ENCODE data around the gene CRYGC.
"Not testable (repeated sequence)": the region's sequence is repeated elsewhere in the genome, so short reads cannot be mapped to it uniquely, and the experiment has no call there.

CRYGC gene

GRCh38 chr2:208125251-208125650, 4.4 kb downstream of the CRYGC start:
- TF ChIP-seq, protein P1, sequence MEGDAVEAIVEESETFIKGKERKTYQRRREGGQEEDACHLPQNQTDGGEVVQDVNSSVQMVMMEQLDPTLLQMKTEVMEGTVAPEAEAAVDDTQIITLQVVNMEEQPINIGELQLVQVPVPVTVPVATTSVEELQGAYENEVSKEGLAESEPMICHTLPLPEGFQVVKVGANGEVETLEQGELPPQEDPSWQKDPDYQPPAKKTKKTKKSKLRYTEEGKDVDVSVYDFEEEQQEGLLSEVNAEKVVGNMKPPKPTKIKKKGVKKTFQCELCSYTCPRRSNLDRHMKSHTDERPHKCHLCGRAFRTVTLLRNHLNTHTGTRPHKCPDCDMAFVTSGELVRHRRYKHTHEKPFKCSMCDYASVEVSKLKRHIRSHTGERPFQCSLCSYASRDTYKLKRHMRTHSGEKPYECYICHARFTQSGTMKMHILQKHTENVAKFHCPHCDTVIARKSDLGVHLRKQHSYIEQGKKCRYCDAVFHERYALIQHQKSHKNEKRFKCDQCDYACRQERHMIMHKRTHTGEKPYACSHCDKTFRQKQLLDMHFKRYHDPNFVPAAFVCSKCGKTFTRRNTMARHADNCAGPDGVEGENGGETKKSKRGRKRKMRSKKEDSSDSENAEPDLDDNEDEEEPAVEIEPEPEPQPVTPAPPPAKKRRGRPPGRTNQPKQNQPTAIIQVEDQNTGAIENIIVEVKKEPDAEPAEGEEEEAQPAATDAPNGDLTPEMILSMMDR (IDR thresholded peaks at IDR 0.05; ENCODE audit: control insufficient read depth, extremely low read depth, insufficient read depth): no peak
- no peak for DNase-seq (ENCODE audit: low read depth)
- H3K4me3 ChIP-seq (ENCODE audit: low read depth, low read length): no peak overlapping the region

DNA sequence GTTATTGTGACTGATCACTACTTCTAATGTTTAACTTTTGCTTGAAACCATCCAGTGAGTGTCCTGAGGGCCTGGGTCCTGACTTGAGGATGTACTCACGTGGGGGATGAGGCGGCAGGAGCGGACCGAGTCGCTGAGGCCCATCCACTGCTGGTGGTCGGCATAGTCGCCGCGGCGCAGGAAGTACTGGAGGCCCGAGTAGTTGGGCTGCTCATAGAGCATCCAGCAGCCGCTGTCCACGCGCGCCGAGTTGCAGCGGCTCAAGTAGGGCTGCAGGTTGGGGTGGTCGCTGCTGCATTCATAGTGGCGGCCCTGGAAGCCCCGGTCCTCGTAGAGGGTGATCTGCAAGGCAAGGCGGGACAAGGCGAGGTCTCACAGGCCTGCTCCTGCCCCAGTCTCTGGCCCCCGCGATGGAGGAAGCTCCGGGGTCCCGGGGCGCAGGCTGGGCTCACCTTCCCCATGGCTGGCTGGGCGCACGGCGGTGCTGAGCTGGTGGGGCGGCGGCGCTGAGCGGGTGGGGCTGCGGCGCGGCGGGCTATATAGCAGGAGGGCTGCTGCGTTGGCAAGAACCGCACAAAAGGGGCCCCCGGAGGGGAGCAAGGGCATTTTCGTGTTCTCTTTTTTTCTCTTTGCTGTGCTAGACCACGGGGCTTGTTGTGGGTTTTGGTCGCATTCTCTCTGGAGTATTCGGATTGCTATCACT, 5.5 kb downstream of the CRYGC start, which contains the start of gene CRYGD:
Gene CRYGD (minus strand): TSS at position 512 of the 703 bp plus-strand sequence. CDS start 51 bp downstream, at position 461.
- not testable (repeated sequence) for H3K4me3 ChIP-seq (ENCODE audit: low read depth, low read length); DNase-seq (ENCODE audit: low read depth)

- DNase-seq (ENCODE audit: low read depth): no peak
- H3K4me3 ChIP-seq (ENCODE audit: low read depth, low read length): no peak overlapping the region
- TF ChIP-seq, protein P1 (IDR thresholded peaks at IDR 0.05; ENCODE audit: control insufficient read depth, extremely low read depth, insufficient read depth): no peak
Measured at GRCh38 chr2:208122248-208122647, 7.4 kb downstream of the CRYGC start.

- TF ChIP-seq, protein P1 (IDR thresholded peaks at IDR 0.05; ENCODE audit: control insufficient read depth, extremely low read depth, insufficient read depth): no peak
- DNase-seq (ENCODE audit: low read depth): no peak
- no peak overlapping the region for H3K4me3 ChIP-seq (ENCODE audit: low read depth, low read length)
Measured at GRCh38 chr2:208118918-208119317, 10.7 kb downstream of the CRYGC start.

- DNase-seq (ENCODE audit: low read depth); H3K4me3 ChIP-seq (ENCODE audit: low read depth, low read length): not testable (repeated sequence)
Measured at GRCh38 chr2:208117390-208117789, 12.2 kb downstream of the CRYGC start.

- no peak overlapping the region for H3K4me3 ChIP-seq (ENCODE audit: low read depth, low read length)
- TF ChIP-seq, protein P1 (IDR thresholded peaks at IDR 0.05; ENCODE audit: control insufficient read depth, extremely low read depth, insufficient read depth): no peak
- peak; percentile 43 for DNase-seq (ENCODE audit: low read depth)
Measured at GRCh38 chr2:208112969-208113368, 16.7 kb downstream of the CRYGC start.

DNA sequence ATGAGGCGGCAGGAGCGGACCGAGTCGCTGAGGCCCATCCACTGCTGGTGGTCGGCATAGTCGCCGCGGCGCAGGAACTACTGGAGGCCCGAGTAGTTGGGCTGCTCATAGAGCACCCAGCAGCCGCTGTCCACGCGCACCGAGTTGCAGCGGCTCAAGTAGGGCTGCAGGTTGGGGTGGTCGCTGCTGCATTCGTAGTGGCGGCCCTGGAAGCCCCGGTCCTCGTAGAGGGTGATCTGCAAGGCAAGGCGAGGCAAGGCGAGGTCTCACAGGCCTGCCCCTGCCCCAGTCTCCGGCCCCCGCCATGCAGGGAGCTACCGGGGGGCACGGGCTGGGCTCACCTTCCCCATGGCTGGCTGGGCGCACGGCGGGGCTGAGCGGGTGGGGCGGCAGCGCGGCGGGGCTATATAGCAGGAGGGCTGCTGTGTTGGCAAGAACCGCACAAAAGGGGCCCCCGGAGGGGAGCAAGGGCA, 17.3 kb downstream of the CRYGC start:
- DNase-seq (ENCODE audit: low read depth); H3K4me3 ChIP-seq (ENCODE audit: low read depth, low read length): not testable (repeated sequence)

DNA sequence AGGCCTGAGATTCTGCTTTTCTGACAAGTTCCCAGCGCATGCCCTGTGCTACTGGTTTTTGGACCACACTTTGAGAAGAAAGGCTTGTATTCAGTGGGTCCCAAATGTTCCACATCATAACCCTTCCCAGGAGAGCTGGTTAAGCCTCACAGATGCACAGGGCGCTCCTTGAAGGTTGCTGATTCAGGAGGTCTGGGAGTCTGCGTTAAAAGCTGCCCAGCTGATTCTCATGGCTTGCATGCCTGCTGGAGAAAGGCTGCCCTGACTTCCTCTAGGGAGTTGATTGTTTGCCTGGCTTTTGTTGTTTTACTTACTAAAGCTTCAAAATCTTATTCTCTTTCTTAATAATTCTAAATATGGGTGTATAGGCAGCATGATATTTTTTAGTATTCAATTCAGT, 26.0 kb downstream of the CRYGC start:
- no peak for DNase-seq (ENCODE audit: low read depth)
- TF ChIP-seq, protein P1 (IDR thresholded peaks at IDR 0.05; ENCODE audit: control insufficient read depth, extremely low read depth, insufficient read depth): no peak
- H3K4me3 ChIP-seq (ENCODE audit: low read depth, low read length): no peak overlapping the region
